Measurements from ENCODE around the gene NTSR2.

GRCh38 chr2:11657646-11658045, 12.3 kb downstream of the NTSR2 start:
- TF ChIP-seq CTCF (IDR thresholded peaks at IDR 0.05) (no peak), POLR2A (IDR thresholded peaks at IDR 0.05) (no peak)

Data from right lobe of liver (tissue), 4 donors.